ENCODE results near the gene CDK11B. TPM values are rescaled to one million over a fixed set of nuclear protein-coding genes. Genes with fewer than 3 reads are reported as not detected.
"Not testable (repeated sequence)": the region's sequence is repeated elsewhere in the genome, so short reads cannot be mapped to it uniquely, and the experiment has no call there.

Gene CDK11B
- total RNA-seq, 1 donor from 2014 or later, result 5.6 TPM

DNA sequence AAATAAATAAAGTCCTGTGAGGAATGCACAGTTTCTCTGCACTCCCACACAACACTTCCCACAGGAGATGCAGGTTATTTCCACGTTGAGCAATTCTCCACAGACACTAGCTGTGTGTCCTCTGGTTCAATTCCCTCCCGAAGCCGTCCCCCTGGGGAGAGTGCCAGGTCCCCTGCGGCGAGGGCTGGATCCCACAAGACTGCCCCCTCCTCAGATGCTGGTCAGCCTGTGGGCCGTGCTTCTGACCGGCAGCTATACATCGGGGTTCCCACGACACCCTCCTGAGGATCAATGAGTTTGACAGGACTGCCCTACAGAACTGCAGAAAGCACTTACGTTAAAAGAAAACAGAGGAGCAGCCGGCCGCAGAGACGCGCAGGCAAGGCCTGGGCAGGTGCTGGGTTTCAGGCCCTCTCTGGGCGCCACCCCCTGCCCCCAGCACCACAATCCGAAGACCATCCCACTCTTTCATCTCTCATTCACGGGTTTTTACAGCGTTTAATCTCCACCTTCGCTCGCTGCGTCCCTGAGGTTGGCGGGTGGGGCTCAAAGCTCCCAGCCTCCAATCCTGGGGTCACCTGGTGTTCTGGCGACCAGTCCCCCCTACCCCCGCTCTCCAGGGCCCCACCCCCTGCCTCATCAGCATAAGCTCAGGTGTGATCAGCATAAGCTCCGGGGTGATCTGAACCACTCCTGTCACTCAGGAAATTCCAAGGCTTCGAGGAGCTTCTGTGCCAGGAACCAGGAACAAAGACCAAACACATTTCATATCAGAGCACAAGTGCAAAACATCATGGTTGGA is 24.5 kb upstream of the CDK11B start:
- DNase-seq (ENCODE audit: low read depth in 2 of 2), result no peak

DNA sequence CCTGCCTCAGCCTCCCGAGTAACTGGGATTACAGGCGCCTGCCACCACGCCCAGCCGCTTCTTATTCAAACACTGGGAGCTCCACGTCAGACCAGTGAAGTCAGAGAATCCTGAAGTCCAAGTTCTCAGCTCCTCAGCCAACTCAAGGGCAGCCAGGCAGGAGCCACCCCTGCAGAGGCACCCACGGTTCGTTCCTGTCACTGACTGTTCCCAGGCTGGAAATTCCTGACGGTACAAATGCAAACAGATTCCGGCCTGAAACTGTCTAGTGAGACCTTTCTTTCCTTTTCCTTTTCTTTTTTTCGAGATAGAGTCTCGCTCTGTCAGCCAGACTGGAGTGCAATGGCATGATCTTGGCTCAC is 22.1 kb upstream of the CDK11B start:
- DNase-seq (ENCODE audit: low read depth in 2 of 2), result no peak

DNA sequence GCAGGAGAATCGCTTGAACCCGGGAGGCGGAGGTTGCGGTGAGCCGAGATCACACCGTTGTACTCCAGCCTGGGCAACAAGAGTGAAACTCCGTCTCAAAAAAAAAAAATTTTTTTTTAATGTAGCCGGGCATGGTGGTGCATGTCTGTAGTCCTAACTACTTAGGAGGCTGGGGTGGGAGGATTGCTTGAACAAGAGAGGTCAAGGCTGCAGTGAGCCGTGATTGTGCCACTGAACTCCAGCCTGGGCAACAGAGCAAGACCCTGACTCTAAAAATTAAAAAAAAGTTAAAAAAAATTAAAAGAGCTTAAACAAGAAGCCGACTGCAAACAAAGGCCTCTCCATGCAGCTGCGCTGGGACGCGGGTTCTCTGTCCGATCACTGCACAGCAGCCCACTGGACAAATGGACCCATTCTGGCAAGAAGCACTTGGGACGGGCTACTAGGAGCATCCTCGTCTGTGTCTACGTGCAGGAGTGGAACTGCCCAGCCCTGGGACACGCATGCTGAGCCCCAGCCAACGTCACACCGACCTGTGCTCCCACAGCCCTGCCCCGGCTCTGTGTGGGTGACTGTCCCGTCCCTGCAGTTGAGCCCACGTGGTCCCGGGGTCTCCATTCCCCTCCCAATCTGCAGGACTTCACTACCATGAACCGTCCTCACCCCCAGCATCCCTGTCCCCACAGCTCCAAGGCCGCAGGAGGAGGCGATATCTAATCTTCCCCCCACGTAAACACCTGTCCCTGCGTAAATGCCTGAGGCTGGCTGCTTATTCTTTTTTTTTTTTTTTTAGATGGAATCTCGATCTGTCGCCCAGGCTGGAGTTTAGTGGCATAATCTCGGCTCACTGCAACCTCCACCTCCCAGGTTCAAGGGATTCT is 21.5 kb upstream of the CDK11B start:
- DNase-seq (ENCODE audit: low read depth in 2 of 2), result no peak

DNA sequence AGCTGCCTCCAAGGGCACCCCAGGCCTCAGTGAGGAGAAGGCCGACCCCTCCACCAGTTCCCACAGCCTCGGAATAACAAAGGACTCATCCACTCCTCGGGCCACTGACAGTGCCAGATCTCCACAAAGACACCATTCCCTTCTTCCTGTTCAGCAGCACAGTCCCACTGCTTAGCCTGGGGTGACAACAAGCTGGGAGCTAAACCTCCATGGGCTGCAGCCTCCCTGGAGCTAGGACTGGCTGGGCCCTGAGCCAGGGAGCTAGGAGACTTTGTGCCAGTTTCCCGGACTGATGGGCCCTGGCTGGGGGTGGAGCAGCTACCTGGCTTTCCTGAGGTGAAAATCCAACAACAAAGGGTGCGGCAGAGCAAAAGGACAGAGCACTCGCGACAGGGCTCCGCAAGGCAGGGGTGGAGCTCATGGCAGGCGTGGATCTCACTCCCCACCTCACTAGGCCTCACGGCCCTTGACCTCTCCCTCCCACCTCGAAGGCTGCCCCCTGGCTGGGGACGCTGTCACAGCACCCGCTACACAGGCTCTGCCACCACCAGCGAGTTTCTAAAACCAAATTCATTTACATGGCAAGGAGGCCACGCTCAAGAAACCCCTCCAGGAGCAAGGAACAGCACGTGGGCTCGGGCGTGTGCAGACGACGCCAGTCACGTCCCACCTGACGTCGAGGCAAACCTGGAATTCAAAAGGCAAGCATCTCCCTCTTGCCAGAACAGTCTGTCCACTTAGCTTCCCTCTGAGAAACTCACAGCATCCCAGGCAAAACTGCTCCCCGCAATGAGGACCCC is 20.0 kb upstream of the CDK11B start:
- peak in 1 of 2 donors; percentile 21 for DNase-seq (ENCODE audit: low read depth in 2 of 2)

DNA sequence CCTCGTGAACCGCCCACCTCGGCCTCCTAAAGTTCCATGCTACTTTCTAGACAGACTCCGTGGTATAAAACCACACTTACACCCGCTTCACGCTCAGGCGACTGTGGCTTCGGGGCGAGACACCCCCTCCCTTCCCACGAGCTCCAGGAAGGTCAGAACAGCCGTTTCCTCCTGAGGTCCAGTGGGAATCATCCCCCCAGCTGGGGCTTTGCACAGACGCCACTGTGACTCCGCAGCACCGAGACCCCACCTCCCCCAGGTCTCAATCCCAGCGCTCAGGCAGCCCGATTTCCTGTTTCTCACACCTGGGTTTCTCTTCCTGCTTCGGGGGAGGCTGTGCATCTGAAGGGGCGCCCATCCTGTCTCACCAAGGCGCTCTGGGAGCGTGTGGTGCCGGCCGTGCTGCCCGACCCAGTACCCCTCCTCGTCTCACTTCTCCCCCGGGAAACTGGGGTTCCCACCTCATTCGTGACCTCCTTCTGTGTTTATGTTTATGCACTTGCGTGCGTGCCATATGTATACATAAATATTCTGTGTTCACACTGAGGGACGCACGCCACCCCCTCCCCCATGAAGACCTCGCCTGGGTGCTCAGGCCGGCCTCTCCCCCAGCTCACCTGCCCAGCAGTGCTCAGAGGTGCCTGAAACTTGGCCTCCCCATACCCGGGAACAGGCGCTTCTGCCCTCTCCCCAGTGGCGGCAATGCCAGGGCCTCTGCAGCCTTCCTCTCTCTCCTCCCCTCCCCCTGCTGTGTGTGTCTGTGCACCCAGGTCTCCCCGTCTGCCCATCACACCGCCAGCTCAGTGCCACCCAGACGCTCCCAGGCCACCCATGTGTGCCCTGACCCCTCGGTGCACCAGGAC is 19.1 kb upstream of the CDK11B start:
- DNase-seq (ENCODE audit: low read depth in 2 of 2), result peak in 1 of 2 donors; percentile 53

DNA sequence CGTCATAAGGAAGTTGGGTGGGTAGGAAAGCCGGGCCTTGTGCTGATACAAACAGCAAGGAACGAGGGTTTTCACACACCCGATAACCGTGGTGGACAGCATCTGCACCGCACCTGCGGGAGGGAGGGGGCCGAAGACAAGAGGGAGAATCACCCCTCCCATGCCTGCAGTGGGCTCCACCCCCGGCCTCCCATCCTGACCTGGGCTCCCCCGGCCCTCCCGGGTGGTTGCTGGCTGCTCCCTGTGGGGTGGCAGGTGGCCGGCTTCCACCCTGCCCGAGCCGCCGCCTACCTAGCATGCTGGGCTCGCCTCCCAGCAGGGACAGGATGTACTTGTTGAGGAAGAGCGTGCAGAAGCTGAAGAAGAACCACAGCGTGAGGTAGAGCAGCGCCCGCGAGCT is 17.3 kb upstream of the CDK11B start:
- not testable (repeated sequence) for DNase-seq (ENCODE audit: low read depth in 2 of 2)

DNA sequence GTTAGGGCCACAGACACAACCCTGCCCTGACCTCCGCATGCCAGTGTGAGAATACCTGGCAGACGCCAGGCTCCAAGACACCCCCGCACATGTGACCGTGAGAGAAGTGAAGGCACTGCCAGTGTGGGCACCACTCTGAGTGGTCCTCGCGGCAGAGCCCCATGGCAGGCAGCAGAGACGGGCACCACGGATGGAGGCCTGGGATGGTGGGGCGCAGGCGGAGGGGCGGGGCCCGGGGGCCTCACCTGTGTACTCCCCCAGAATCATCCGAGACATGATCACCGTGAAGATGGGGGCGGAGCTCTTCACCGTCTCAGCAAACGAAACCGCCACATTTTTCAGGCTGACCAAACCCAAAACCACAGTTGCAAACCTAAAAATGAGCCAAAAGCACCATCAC is 16.4 kb upstream of the CDK11B start:
- not testable (repeated sequence) for DNase-seq (ENCODE audit: low read depth in 2 of 2)

DNA sequence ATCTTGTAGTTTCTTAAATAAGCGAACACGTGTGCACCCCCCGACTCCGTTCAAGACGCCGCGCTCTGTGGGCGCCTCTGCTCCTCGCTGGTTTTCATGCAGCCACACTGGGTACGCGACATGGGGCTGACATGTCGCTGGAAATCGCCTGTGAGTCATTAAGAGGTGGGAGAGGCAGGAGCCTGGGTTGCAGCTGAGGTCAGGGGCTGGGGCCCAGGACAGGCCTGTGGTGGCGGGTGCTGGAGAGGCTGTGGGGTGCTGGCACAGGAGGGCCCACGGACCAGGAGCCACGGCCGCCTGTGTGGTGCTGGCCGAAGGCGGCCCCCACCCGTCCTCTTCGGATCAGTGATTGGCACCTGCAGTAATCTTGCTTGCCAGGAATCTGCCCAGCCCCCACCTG is 16.0 kb upstream of the CDK11B start:
- DNase-seq (ENCODE audit: low read depth in 2 of 2), result not testable (repeated sequence)

DNA sequence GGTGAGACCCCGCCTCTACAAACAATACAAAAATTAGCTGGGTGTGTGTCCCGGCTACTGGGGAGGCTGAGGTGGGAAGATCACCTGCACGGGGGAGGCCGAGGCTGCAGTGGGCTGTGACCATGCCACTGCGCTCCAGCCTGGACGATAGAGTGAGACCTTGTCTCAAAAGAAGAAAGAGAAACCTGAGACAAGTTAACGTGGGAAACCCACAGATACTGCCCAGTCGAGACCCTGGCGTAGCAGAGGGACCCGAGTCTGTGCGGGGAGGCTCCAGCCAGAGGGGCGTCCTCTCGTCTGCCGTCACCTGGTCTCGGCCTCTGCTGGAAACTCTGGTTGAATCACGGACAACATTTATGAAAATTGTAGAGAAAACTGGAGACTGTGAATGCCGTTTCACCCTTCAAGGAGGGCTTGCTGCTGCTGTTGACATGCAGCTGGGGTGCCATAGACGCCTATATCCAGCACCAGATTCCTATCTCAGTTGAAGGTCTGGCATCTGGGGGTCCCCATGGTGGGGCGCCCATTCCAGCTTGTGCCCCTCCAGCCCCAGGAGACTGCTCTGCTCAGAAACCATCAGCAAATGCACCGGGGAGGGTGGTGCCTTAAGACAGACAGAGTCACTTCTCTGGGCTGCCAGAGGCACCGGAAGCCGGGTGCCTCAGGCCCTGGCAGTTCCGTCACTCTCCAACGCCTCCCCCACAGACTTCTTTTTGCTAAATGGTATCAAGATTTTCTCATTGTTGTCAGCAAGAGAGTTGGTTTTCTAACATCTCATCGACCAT is 13.6 kb upstream of the CDK11B start:
- DNase-seq (ENCODE audit: low read depth in 2 of 2), result no peak

DNA sequence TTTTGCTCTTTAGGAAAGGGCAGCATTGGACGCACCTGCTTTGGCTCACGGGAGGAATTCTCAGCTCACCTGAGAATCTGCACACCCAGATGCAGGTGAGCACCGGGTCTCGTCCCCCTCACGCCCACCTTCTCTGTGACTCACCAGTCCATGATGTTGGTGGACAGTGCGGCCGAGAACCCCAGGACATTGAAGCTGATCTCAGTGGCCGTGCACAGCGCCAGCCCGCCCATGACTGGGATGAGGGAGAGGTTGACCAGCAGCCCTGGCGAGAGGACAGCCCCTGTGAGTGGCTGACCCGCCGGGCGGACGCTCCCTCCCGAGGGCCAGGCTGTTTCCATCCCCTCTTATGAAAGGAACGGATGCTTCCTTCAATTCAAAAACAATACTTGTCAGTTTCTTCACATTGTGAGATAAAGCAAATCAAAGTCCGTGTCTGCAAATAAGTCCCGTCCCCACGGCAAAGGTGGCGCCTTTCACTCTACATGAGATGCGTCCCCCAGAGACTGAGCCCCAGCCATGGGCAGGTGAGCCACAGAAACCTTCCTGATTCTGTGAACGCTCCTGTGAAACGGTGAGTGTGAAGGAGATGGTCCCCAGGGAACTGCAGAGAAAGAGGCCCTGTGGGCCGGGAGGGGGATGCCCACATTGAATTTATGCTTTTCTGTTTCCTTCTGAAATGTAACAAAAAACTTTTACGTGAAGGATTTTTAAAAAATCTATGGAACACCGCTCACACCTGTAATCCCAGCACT is 12.7 kb upstream of the CDK11B start:
- no peak for DNase-seq (ENCODE audit: low read depth in 2 of 2)

DNA sequence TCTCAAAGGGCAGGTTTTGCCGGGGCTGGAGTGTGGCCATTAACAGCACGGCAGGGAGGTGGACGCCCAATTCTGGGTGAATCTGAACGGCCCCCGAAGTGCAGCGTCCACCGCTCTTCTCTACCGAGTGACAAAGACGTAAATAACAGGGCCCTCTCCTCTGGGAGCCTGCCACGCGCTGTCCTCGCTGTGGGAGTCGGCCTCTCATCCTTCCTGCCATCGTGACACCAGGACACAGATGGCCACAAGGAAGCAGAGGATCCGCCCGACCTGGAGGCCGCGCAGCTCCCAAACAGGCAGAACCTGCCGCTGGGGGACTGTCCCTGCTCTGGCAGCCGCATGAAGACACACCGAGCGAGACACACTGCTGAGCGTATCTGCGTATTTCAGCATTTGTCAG is 12.1 kb upstream of the CDK11B start:
- no peak for DNase-seq (ENCODE audit: low read depth in 2 of 2)

DNA sequence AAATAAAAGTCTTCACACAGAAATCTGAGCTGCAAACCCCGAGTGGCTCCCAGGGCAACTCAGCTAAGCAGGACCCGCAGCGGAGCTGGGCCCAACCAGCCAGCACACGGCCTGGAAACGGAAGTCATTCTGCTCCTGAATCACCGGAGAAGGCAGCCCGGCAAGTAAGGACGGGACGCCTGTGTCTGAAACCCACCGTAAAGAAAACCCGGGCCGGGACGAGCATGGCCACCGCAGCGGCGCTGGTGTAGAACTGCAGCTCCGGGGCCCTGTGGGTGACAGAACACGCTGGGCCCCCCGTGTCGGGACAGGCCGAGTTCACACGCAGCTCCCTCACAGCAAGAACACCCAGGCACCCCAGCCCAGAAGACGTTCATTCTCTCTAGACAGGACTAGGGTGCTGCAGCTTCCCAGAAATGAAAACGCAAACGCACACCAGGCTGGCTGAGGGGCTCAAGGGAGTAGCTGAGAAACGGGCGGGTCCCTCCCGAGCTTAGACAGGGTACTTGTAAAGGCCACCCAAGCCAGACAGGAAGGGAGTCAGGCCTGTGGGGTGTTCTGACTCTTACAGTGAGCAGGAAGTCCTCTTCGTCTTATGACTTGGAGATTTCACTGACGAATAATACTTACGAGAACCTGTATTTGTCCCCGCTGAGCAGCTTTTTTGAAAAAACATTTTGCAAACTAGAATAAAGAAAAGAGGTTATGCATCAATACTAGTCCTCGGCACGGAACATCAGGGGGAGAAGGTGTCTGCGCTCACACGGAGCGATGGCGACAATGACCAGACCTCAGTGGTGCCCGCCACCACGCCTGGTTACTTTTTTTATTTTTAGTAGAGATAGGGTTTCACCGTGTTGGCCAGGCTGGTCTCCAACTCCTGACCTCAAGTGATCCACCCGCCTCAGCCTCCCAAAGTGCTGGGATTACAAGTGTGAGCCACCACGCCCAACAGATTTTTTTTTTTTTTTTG is 10.9 kb upstream of the CDK11B start:
- peak in 1 of 2 donors; percentile 42 for DNase-seq (ENCODE audit: low read depth in 2 of 2)

DNA sequence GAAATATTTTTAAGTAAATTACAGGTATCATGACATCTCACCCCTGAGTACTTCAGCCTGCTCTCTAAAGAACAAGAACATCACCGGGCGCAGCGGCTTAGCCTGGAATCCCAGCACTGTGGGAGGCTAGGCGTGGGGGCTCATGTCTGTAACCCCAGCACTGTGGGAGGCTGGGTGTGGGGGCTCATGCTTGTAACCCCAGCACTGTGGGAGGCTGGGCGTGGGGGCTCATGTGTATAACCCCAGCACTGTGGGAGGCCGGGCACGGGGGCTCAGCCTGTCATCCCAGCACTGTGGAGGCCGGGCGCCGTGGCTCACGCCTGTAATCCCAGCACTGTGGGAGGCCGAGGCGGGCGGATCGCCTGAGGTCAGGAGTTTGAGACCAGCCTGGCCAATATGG is 7.7 kb upstream of the CDK11B start:
- DNase-seq (ENCODE audit: low read depth in 2 of 2), result no peak

DNA sequence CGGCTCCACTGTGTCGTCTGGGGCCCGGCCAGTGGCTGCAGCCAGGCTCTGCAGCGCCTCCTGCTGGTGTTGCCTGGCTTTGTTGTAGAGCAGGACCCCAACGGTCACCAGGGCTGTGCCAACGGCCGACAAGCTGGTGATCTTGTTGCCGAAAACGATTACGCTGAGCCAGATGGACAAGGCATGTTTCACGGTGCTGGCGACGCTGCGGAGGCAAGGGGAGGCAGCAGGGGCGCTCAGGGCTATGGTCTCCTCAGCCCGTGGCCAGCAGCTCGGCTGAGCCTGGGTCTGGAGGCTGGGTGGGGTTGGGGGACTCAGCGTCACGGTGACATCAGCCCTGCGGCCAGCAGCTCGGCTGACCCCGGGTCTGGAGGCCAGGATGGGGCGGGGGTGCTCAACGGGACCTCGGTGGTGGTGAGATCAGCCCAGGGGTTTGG is 7.0 kb upstream of the CDK11B start:
- no peak for DNase-seq (ENCODE audit: low read depth in 2 of 2)

DNA sequence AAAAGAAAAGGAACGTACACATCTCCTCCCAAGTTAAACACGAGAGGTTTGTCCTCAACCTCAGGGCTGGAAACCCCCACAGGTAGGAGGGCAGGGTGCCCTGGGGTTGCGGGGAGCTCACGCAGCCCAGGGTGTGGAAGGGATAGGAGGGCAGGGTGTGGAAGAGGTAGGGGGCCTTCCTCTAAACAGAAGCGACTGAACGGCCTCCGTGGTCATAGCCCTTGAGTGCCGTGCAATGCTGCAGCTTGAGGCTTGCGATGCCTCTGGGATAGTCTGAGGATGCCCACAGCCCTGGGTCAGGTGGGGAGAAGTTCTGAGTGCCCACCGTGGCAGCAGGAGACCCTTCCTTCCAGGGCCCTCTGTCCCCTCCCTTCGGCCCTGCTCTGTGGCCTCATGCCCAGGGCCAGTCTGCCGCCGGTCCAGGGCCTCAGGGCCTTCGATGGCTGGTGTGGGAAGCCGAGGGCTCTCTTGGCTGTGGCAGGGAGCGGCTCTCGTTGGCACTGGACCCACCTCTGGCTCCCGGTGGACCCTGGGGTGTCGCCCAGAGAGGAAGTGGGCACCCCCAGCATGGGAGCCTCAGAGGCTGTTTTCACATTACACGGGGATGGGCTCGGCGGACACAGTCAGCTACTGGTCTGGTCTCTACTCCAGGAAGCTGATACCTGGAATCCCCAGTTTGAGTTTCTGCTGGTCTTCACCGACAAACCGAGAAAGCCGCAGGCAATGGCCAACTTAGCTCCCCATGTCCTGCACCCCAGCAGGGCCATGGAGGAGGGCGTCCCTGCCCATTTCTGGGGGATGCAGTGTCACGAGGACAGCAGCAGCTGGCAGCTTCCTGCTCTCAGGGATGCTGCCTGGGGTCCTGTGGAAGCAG is 6.4 kb upstream of the CDK11B start:
- no peak for DNase-seq (ENCODE audit: low read depth in 2 of 2)

DNA sequence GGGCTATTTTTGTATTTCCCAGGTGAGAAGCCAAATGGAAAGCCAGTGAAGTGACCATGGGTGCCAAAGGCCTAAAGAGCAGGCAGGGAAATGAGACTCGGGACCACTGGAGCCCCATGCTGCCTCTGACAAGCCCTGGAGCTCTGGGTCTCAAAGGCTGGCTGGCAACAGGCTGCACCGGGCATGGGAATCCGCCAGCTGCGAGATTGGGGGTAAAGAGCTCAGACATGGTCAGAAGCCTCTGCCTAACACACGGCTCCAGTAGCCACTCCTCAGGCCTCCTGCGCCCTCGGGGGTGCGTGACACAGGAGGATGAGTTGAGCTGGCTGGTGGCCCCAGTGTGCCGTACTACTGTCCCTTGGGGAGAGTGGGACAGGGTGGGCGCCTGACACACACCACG is 5.5 kb upstream of the CDK11B start:
- DNase-seq (ENCODE audit: low read depth in 2 of 2), result not testable (repeated sequence)
